Cardiac fibroblast (primary cell): ENCODE results near the gene SF3A2.
A peak's percentile ranks its signal among the peaks of the same experiment; 100 is the strongest.

Experiments used
- DNase-seq, 2 donors: peaks; one replicate each; pipeline versions ENCODE4 v3.0.0 to v3.0.0-alpha.2; 2010; ENCODE audit warnings: low read depth in 2 of 2
- H3K4me3 ChIP-seq, 2 donors: replicated peaks in 1 of 2; 1 replicate in 1 of 2; 2 replicates in 1 of 2; pipeline ENCODE4 v1.5.1; 2011; ENCODE audit warnings: low read depth in 2 of 2, low read length in 2 of 2, mild to moderate bottlenecking in 2 of 2, moderate library complexity in 1 of 2
- TF ChIP-seq, protein P1 (sequence below): IDR thresholded peaks from one replicate; pipeline ENCODE4 v1.5.1; 2011; ENCODE audit warnings: low read depth, mild to moderate bottlenecking, low read length, inconsistent platforms

SF3A2 gene

GRCh38 chr19:2244125-2244411, 7.4 kb downstream of the SF3A2 start:
- no peak for DNase-seq
- TF ChIP-seq, protein P1, sequence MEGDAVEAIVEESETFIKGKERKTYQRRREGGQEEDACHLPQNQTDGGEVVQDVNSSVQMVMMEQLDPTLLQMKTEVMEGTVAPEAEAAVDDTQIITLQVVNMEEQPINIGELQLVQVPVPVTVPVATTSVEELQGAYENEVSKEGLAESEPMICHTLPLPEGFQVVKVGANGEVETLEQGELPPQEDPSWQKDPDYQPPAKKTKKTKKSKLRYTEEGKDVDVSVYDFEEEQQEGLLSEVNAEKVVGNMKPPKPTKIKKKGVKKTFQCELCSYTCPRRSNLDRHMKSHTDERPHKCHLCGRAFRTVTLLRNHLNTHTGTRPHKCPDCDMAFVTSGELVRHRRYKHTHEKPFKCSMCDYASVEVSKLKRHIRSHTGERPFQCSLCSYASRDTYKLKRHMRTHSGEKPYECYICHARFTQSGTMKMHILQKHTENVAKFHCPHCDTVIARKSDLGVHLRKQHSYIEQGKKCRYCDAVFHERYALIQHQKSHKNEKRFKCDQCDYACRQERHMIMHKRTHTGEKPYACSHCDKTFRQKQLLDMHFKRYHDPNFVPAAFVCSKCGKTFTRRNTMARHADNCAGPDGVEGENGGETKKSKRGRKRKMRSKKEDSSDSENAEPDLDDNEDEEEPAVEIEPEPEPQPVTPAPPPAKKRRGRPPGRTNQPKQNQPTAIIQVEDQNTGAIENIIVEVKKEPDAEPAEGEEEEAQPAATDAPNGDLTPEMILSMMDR, result no peak
- H3K4me3 ChIP-seq, result no peak overlapping the region

DNA sequence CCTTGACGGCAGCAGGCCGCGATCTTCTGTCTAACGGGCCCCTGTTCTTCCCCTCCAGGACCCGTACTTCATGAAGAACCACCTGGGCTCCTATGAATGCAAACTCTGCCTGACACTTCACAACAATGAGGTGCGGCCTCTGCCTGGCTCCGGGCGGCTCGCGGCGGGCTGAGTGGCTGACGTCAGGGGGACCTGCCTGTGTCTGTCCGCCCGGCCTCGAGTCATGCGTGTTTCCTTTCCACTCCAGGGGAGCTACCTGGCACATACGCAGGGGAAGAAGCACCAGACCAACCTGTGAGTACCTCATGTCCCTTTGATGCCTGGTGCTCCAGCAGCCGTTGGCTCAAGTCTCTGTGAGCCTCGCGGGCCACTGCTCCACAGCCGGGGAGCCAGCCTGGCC, 7.9 kb downstream of the SF3A2 start:
- DNase-seq, result no peak
- no peak overlapping the region for H3K4me3 ChIP-seq
- TF ChIP-seq, protein P1, result no peak

DNA sequence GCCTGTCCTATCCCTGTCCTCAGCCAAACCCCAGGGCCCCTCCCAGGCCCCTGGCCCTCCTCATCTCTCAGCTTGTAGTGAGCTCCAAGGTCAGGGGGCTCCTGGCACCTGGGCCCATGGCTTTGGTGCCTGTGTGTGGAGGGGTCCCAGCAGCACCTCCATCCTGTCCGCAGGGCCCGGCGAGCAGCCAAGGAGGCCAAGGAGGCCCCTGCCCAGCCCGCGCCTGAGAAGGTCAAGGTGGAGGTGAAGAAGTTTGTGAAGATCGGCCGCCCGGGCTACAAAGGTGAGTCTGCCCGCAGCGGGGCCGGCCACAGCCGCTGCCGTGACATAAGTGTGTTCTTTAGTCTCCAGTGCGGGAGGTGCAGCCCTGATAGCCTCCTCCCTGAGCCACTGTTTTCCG, 8.6 kb downstream of the SF3A2 start:
- H3K4me3 ChIP-seq, result no peak overlapping the region
- TF ChIP-seq, protein P1, result no peak
- DNase-seq, result no peak

- TF ChIP-seq, protein P1, result no peak
Measured at GRCh38 chr19:2246014-2246620, 9.5 kb downstream of the SF3A2 start.

GRCh38 chr19:2246801-2247361, 10.3 kb downstream of the SF3A2 start:
- TF ChIP-seq, protein P1, result no peak
- H3K4me3 ChIP-seq, result no peak overlapping the region
- DNase-seq, result peak; percentile 72 to 74

More at GRCh38 chr19:2246014-2246620, 9.5 kb downstream of the SF3A2 start:
- no peak for DNase-seq
- H3K4me3 ChIP-seq, result no peak overlapping the region

DNA sequence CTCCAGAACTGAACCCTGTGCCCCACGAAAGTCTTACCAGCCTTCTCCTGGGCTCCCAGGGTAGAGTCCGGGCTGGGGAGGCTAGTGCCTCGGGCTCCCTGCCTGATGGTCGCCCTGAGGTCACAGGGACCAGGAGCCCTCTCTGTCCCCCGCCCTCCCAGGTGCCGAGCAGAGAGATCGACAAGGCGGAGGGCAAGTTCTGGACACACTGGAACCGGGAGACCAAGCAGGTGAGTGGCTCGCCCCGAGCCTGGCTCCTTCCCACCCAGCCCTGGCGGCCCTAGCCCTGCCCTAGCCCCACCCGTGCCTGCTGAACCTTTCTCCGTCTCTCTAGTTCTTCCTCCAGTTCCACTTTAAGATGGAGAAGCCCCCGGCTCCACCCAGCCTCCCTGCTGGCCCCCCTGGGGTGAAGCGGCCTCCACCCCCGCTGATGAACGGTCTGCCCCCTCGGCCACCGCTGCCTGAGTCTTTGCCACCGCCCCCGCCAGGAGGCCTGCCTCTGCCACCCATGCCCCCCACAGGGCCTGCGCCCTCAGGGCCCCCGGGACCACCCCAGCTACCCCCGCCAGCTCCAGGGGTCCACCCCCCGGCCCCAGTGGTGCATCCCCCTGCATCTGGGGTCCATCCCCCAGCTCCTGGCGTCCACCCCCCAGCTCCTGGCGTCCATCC, 10.9 kb downstream of the SF3A2 start:
- TF ChIP-seq, protein P1, result no peak
- DNase-seq, result no peak

More for the DNA sequence above, 10.9 kb downstream of the SF3A2 start:
- H3K4me3 ChIP-seq, result no peak overlapping the region
